GM11168 (cell line): Measurements from ENCODE around the gene THSD7B.

Experiments used
- in situ Hi-C: fragments of 300-500 bp; cut with MboI; formaldehyde crosslinking; loops from one replicate; pipeline ENCODE4 v1.12.0; 2022; ENCODE audit warnings: low sequenced_read_pairs; ENCODE audit not compliant: unreplicated experiment

Gene THSD7B

GRCh38 chr2:137706786-137707613, 941.7 kb downstream of the THSD7B start:
- in situ Hi-C loops = no loop called here

DNA sequence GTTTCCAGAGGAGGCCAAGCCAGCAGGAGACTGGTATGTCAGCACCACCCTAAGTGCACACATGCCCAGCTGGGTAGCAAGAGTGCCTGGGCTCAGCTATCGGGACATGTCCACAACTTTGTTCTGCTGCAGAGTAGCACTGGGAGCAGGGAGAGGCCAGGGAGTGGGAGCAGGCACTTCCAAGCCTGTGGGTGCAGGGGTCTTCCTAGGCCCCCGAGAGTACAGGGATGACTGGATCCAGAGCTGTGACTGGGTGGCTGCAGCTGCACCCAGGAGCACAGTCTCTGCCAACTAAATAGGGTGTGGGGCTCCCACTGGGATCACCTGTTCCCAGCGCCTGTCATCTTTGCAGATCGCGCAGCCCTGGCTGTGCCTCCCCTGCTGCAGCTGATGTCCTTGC, 943.0 kb downstream of the THSD7B start:
- in situ Hi-C loops = no loop called here

GRCh38 chr2:137715731-137716191, 950.4 kb downstream of the THSD7B start:
- in situ Hi-C loops = no loop called here

DNA sequence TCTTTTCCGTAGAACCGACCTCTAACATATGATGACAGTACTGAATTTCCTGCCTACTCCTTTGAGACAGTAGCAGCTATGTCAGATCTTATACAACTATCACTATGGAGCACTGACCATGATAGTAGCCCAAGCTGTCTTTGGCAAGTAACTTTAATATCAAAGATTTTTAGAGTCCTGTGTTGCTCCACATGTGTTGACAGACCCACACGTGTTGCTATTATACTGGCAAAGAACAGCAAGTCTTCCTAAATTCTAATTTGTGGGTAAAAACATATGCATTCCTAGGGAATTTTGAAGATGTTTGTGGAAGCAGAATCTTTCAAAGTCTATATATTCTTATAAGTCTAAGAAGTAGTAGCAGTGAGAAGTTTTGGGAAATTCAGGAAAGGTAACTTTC, 953.4 kb downstream of the THSD7B start:
- in situ Hi-C loops = no loop called here

- in situ Hi-C loops = no loop called here
These were observed 956.4 kb downstream of the THSD7B start for GRCh38 chr2:137721733-137722132.

DNA sequence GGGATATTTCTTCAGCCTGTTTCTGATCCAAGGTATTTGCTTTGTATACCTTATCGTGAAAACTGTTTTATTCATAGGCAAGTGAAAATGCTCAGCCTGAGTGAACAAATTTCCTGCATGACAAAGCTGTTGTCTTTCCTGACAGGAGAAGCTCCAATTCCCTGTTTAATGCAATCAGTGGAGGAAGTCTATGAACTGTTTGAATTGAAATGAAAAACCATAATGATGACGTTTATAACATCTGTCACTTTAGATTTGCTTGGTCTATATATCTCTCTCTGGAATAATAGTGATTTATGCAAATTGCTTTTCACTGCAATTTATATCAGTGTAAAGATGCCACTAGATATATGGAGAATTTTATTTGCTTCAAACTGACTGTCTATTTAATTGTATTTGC, 959.6 kb downstream of the THSD7B start:
- in situ Hi-C loops = no loop called here
